Posterior vena cava (tissue), 2 donors: ENCODE data around the gene GTF2I. TPM values are rescaled to one million over a fixed set of nuclear protein-coding genes. Genes with fewer than 3 reads are reported as not detected.
"Not testable (repeated sequence)": the region's sequence is repeated elsewhere in the genome, so short reads cannot be mapped to it uniquely, and the experiment has no call there.

ENCODE experiments used
- DNase-seq: peaks from one replicate; pipeline ENCODE4 v3.0.0-alpha.2; 2020; ENCODE audit warnings: low spot score
- intact Hi-C, 2 donors: fragments of 100-400 bp; cut with DNase I; formaldehyde crosslinking; loops; one replicate each; pipeline versions ENCODE4 v1.14.1 to v1.14.2; 2022 to 2023
- total RNA-seq, 2 donors: library from RNA; stranded (reverse); fragmentation: NEBNext Ultra II Directional; extraction: Animal tissue kit (Norgen Biotek cat#: 25700); gene quantifications; one replicate each; pipeline ENCODE4 v1.2.1, GENCODE V29; 2021
- donor health status: DM: yes; HTN: yes; CAD: no.
- donor health status: DM: yes; HTN: yes; CAD: no.

The GTF2I gene
- total RNA-seq, 2 donors from 2014 or later = 113 to 119 TPM

DNA sequence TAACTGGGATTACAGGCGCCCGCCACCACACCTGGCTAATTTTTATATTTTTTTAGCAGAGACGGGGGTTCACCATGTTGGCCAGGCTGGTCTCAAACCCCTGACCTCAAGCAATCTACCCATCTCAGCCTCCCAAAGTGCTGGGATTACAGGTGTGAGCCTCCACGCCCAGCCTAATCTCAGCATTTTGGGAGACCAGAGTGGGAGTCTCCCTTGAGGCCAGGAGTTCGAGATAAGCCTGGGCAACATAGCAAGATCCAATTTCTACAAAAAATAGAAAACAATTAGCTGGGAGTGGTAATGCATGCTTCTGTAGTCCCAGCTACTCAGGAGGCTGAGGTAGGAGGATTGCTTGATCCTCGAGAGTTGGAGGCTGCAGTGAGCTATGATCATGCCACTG is 46.9 kb downstream of the GTF2I start:
- intact Hi-C loops, DNase-seq: not testable (repeated sequence)

DNA sequence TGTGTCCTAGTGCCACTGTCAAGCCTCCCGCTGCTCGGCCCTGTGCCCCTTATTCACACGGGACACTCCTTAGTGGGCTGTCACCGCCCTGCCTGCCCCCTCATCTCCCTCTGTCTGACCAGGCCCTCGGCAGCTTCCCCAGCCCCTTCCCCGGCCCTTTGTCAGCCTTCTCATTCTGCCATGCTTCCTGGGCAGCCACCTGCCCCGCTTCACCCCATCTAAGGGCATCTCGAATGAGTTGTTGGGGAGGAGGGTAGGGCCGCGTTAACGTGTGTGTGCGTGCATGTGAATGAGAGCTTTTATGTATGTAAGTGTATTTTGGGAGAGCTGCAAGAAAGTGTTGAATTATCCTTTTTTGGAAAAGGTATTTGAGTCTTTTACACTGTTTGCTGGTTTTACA is 49.7 kb downstream of the GTF2I start:
- intact Hi-C loops = no loop called here
- DNase-seq = no peak

DNA sequence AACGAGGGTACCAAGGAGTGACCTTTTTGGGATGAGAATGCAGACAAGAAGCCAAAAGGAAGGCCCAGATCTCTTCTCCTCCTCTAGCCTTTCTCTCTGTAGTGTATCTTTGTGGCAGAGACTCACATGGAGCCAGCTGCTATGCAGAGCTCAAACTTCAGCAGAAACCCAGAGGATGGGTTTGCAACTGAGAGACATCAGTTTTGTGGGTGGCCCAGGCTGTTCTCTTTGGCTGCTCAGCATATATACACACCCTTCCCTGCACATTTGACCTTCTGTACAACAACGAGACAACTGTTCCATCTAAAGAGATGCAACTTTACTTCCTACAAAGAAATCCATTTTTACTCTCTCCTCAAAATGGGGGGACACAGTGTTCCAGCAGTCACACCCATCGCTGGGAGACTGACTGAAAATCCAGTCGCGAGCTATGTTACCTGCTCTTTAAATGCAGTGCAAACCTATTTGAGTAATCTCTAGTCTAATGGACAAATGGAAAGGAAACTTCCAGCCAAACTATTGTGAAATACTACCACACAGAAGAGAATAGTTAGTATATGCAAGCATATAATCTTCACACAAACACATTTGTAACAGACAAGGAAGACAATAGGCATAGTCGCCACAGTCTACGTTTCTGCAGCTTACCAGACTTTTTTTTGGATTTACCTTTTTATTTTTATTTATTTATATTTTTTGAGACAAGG is 51.2 kb downstream of the GTF2I start:
- intact Hi-C loops = no loop called here
- DNase-seq = no peak

DNA sequence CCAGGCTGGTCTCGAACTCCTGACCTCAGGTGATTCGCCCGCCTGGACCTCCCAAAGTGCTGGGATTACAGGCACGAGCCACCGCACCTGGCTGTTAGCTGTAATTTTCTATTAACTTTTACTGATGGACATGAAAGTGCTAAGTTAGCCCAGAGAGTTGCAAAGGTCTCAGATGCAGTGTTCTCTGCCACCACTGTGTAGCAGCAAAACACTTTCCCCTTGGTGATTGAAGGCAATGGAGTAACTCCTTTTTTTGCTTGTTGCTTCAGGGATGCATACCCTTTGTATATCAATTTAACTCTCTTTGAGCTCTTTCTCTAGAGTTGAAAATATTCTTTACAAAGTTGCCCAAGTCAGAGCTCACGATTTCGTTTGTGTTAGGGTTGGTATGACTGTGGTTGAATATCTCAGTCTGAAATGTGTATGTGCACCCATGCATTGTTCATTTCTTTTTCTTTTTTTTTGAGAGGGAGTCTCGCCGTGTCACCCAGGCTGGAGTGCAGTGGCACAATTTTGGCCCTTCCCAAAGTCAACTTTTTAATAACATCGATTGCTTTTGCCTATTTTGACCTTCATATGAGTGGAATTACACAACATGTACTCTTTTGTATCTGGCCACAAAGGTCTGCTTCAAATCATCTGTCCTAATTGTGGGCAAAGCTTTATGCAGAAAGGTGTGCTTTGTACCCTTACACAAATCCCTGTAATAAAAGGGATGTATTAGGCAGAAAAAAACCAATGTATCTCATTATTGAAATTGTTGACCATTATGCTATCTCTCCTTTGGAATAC is 52.6 kb downstream of the GTF2I start:
- intact Hi-C loops = loop anchor here in 1 of 2 donors (10.0 kb wide), 1 partner anchor 295 kb away; no protein-coding TSS in a partner anchor
- no peak for DNase-seq

DNA sequence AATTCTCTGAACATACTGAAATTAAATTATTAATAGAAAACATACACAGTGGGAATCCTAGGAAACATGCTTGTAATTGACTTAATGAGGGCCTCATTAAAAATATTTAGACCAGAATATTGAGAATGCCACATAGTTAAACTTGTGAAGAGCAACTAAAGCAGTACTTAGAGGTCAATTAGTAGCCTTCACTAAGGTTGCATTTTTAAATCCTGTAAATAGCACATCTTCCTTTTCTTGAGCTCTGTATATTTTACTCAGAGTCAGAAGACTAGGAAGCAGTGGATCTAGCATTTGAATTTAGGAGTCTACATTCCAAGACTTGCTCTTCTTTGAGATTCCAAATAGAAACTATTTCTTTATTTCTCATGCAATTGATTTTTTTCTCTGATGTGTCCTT is 56.0 kb downstream of the GTF2I start:
- intact Hi-C loops = loop anchor here in 1 of 2 donors (10.0 kb wide), 1 partner anchor 299 kb away; no protein-coding TSS in a partner anchor
- no peak for DNase-seq

DNA sequence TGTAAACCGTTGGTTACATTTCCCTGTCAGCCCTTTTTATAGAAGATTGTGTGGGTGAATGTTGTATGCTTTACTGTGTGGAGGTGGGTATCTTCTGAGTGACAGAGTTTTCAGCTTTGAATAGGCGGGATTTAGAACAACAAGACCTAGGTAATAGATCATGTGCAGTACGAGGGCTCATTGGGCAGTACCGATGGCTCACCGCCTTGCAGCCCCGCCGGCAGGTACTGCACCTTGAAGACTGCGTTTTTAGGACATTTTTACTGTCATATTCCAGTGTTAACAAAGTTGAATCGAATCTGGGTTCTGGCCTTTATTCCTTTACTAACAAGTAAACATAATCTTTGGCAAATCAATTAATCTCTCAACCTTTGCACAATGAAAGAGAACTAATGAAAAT is 60.4 kb downstream of the GTF2I start:
- intact Hi-C loops = loop anchor here in 1 of 2 donors (10.0 kb wide), 1 partner anchor 303 kb away; no protein-coding TSS in a partner anchor
- DNase-seq = no peak

DNA sequence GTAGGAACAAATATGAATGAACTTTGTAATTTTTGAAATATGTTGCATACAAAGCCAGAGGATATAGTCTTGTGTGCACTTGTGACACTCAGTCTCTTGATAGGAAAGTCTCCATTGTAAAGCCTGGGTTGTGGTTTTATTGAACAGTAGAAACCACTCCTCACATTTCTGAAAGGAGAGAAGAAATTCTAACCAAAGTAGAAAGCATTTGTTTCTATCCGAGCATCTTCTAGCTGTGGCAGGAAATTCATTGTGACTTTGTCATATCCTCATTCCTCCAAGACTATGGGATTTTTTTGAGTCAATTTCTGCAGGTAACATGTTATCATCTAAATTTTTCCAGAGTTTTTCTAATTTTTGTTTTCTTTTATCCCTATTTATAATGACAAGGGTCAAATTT is 60.8 kb downstream of the GTF2I start:
- intact Hi-C loops = loop anchor here in 1 of 2 donors (10.0 kb wide), 1 partner anchor 304 kb away; no protein-coding TSS in a partner anchor
- no peak for DNase-seq

DNA sequence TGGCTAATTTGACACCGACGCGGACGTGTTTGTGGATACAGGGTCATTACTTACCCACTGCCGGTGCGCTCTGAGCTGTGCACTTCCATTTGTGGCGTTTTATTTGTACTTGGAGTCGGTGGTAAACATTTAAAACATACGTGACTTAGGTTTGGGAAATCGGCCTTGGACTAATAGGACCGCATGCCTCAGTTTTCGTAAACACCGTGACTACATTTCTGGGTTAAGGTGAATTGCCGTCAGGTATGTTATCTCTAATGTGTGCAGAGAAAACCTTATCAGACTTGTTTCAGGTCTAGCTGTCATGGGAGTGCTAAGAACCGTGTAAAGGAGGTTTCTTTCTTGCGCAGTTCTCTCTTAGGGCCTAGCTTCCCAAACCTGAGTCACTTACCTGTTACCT is 64.6 kb downstream of the GTF2I start:
- intact Hi-C loops = no loop called here
- DNase-seq = no peak

DNA sequence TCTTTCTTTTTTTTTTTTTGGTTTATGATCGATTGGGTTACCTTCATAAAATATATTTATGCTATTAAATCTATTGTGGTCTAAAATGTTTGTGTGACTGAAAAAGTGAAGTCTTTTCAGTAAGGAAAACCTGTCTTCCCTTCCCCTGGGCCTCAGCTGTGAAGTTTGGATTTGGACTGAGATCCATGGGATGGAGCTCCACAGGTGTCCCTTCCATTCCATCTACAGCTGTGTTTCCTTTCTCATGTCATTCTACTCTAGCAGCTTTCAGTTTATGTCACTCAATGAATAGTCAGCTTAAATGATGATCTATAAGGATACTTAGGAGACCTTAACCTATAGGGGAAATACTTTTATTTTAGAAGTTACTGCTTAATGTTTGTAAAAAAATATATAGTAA is 68.3 kb downstream of the GTF2I start:
- DNase-seq = no peak
- intact Hi-C loops = no loop called here

DNA sequence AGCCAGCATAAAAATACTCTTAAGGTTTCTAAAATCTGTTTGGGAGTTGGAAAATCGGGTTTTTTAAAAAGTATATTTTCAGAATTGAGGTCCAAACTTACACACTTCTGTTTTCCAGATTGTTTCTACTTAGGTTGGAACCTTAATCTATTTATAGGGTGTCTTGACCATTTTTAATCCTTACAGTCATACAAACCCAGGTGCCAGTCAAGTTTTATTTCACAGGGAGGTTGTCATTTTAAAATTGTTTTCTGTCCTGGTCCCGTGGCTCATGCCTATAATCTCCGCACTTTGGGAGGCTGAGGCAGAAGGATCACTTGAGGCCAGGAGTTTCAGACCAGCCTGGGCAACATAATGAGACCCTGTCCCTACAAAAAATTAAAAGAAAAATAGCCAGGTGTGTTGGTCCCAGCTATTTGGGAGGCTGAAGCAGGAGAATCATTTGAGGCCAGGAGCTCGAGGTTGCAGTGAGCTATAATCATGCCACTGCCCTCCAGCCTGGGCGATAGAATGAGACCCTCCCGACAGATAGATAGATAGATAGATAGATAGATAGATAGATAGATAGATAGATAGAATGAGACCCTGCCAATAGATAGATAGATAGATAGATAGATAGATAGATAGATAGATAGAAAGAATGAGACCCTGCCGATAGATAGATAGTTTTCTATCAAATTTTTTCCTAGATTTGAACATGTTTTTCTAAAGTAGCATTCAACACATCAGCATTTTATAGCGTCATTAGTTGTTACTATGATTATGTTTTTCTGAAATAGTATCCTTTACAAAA is 69.0 kb downstream of the GTF2I start:
- no peak for DNase-seq
- intact Hi-C loops = no loop called here

DNA sequence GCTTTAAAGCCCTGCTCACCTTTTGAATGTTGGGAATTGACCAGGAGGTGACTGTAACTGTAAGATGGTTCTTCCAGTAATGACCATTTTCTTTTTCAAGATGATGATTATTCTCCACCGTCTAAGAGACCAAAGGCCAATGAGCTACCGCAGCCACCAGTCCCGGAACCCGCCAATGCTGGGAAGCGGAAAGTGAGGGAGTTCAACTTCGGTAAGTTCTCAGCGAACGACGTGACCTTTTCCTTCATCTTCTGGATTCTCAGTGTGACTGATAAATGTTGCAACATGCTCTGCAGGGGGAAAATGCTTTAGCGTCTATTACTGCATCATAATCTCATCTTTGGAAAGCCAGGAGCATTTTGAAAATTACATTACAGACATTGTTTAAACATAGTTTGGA is 71.2 kb downstream of the GTF2I start:
- DNase-seq, intact Hi-C loops: not testable (repeated sequence)

DNA sequence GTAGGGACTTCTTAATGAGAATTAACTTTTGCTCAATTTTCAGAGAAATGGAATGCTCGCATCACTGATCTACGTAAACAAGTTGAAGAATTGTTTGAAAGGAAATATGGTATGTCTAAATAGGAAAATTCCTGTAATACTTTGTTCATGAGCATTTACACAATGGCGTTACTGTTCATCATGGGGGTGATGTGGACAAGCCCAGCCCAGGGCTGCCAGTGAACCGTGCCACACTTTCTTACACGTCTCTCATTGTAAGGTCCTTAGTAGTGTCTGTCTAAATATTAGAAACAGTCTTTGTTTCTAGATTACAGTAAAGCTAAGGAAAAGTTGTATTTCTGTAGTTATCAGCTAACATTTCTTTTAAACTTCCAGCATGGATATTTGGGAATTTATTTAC is 72.7 kb downstream of the GTF2I start:
- DNase-seq, intact Hi-C loops: not testable (repeated sequence)

DNA sequence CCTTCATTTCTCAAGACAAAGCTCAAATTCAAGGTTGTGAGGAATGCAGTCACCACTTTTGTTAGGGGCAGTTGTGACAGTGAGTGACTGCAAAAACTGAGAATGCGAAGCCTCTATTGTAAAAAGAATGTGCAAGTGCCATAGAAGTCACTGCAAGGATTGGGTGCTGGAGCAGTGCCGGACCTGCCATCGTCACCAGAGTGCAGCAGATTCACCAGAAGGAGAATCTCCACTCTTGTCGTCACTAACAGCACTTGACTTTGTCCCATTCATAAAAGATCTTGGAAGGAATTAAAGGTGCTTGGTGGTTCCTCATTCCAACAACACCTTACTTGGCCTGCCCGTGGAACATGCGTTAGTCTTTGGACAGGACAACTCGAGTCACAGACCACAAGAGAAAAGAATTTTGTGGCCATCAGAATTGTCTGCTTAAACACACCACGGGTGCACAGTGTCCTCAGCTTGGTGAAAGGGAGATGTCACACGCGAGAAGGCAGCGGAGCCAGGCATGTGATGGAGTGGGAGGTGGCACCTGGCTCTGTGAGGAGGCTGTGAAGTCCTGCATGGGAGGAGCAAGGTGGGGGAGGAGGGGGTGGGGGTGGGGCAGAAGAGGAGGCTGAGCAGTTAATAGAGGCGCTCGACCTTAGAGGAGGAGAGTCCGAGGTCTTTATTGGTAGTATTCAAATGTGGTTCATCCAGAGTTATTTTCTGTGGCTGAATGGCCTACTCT is 82.6 kb downstream of the GTF2I start:
- DNase-seq, intact Hi-C loops: not testable (repeated sequence)

DNA sequence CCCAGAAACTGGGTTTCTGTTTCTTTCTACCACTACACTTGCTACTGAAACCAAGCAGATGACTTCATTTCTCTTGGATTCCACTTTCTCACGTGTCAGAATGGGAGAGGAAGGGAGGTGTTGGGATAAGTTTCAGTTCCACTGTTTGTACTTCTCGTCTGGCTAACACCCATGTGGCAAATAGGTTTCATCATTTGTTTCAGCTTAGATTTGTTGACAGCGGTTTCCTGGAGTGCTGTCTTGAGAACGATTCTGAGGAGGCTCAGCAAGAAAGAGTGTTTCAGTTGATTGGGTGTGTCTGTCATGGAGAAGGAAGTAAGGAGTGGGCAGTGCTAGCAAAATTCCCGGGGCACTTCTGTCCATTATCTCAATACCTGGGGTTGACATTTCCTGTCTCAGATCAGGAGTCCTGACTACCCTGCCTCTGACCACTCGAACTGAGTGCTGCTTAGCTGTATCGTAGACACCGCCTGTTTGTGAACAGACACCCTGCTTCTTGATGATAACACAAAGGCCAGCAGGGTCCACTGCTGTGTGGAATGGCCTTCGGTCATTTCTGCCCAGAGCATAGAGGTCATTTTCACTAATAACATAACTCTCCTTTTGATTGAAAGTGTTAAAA is 86.5 kb downstream of the GTF2I start:
- intact Hi-C loops, DNase-seq: not testable (repeated sequence)

DNA sequence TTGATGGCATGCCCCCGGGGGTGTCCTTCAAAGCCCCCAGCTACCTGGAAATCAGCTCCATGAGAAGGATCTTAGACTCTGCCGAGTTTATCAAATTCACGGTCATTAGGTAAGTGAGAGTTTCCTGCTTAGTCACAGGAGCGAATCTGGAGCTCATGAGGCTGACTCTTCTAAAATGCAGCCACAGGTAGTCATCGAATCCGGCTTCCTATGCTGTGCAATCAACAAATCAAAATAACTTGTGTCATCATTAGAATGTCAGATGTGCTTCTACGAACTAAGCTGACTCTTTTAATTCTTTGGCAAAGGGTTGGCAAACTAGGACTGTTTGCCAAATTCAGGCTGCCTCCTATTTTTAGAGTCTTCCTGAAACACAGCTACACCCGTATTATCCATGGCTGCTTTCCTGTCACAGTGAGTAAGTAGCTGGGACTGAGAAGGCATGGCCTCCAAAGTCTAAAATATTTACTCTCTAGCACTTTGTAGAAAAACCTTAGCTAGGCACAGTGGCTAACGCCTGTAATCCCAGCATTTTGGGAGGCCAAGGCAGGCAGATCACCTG is 96.5 kb downstream of the GTF2I start:
- intact Hi-C loops, DNase-seq: not testable (repeated sequence)

DNA sequence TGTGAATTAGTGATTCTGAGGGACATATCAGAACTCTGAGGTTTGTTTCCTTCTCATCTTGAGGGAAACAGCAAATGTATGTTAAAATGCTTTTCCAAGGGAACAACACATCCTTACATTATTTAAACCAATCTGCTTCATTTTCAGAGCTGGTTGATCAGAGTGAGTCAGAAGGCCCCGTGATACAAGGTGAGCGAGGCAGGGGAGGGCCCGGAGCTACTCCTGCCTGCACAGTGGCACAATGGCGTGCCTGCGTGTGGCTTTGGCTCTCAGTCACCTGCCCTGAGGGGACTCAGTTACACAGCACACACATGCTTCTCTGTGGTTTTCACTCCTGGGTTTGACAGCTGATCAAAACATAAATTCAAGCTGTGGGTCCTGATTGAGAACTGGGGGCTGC is 99.2 kb downstream of the GTF2I start:
- DNase-seq, intact Hi-C loops: not testable (repeated sequence)

DNA sequence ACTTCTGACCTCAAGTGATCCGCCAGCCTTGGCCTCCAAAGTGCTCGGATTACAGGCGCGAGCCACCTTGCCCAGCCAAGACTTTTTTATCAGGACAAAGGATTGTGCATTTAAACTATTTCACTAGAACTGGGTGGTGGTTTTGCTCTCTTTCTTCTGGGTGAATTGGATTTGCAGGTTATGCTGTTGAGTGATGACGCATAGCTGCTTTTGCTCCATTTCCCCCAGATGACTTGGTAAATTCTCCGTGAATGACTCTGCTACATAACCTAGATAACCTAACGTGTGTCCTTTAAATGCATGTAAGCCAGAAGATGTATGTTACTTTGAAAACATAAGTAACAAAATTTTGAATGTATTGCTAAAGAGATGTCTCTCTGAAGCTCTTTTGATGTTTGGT is 100.8 kb downstream of the GTF2I start:
- DNase-seq, intact Hi-C loops: not testable (repeated sequence)

DNA sequence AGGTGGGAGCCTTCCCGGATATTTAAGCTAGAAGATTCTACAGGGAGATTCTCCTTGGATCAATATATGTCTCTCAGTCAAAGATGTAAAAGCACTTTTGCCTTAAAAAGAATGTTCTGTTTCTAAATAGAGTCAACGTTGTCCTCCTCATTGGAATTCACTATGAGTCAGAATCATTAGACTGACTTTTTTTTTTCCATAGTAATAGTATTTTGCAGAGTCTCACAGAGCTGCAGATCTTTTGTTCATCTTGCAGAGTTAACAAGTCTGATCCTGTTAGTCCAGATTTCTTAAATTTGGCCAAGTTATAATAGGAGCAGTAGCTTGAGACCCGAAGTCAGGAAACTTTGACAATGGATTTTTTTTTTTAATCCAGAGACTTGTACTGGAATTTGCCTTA is 101.5 kb downstream of the GTF2I start:
- intact Hi-C loops, DNase-seq: not testable (repeated sequence)
